GM19438 (cell line): ENCODE measurements around the gene SETBP1.

ENCODE experiments used
- ATAC-seq: cut with Tn5 transposase; IDR thresholded peaks from one replicate; pipeline ENCODE4 v1.9.1; 2021; ENCODE audit warnings: low read depth; ENCODE audit not compliant: unreplicated experiment

Gene SETBP1

DNA sequence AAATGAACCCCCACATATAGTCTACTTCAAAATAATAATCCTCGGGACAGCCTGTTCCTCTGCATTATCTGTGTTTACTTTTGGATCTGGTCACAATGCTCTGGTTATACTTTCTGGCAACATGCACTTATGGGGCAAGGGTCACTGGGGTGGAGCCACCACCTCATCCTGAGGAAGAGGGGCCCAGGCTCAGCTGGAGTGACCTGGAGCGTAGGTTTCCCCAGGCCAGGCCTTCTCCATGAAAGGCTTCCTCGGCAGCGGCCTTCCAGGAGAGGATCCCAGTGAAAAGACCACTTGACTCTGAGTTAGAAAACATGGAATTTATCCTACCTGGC, 237.4 kb downstream of the SETBP1 start:
- ATAC-seq = no peak

DNA sequence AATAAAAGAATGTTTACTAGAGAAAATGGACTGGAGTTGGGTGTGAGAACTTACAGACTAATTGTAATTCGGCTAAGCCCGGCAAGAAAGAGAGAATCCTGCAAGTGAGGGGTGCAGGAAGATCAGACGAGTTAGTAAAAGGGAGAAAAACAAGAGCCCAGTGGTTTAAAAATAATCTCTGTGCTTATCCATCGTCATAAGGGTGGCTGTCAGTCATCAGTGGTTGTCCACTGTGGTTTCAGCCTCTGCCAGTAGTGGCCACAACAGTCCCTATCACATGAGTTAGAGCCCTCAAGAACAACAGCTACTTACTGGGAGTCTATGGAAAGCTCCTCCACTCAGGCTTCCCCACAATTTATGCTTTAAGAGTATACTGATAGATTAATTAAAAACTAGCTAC, 239.8 kb downstream of the SETBP1 start:
- no peak for ATAC-seq

DNA sequence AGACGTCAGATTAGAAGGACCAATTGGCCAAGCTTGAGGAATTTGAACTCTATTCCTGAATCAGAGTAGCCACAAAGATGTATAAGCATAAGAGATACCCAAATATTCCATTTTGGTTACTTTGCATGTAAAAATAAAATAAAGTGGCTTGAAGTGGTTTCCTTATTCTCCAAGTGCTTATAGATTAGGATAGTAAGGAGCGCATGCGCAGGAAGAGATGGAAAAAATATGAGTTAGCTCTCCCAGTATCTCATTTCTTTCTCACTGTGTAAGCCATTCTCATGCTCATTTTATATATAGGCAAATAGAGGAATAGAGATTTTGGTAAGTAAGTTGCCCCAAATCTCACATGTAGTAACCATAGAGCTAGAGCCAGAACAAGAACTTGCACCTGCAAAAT, 241.3 kb downstream of the SETBP1 start:
- ATAC-seq = no peak

DNA sequence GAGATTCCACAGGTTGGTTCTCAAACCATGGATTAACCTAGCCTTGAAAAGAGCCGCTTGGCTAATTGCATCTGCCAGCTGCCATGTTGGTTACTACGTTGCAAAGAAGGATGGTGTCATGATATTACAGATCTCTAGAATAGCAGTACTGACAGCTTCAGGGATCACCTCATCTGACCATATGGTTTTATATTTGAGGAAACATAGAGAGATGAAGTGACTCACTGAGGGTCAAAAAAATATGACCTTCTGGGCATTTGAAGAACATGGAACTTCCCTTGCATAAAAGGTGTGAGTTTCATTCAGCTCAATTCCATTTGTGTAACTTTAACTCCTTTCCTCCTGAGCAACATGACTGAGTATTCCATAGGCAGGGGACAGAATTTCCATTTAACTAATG, 242.3 kb downstream of the SETBP1 start:
- ATAC-seq = no peak

DNA sequence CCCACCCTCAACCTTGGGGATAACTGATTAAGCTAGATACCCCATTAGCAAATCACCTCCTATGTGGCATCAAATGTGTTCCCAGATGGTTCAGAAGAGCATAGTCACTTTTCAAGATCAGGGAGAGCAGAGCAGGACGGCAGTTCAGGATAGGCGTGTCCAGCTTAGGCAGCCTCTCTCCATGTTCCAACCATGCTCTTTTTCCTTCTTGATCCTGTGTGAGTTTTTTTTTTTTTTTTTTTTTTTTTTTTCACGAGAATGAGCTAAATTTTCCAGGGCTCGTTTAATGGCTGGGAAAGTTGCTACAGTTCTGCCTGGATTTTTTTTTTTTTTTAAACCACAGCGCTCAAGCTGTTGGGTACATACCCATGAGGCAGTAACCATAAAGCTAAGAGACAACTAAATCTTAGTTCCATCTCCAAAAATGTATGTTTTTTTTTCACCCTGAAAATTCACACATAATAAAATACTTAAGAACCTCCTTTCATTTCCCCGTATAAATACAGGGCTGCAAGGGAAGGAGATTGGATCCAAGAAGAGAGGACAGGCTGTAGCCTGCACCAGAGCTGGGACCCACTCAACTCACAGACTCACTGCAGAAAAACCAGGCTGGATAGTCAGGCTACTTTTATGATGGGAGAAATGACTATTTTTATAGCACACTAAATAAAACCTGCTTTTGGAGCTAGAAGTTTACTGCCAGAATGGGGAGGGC, 244.3 kb downstream of the SETBP1 start:
- no peak for ATAC-seq

DNA sequence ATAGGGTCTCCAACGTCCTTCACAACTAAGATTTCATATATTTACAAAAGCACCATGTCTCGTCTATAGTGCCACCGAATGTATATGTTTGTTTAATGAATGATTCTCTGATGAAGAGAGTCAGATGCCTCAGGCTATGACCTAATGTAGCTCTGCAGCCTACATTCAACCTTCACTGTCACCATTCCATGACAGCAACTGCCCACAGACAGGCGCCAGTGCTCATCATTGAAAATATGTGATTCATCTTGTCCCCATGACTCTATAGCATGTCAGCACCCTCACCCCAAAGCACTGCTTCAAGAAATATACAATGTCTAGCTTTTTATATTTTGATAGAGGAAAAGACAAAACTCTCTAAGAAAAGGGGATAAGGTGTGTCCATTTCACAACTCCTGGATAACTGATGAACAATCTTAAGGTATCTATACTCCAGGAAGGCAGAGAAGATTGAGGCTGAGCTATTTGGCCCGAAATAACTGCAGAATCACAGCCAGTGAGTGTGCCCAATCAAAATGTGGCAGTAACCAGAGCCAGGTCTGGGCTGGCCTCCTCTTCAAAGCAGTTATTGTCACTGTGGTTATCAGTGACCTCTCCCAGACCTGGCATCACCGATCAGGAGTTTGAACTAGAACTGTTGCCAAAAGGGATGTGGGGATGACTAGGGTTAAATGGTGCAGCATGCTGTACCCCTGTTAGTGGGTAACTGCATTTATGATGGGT, 246.6 kb downstream of the SETBP1 start:
- no peak for ATAC-seq

DNA sequence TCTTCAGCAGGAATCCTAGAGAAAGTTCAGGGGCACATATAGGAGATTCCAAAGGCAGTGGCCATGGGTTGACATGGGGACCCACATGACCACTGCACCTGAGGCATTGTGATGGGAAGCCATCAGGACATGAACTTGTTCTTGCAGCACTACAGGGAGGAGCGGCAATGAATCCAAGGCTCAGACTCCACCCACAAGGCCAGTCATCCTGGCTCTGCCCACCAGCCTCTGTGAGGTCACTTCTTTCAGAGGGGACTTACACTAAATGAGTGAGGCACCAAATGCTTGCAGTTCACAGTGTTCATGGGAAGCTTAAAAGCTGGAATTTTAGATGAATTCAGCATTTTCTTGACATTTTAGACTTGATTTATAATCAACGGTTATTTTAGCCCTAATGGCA, 254.2 kb downstream of the SETBP1 start:
- ATAC-seq = no peak

DNA sequence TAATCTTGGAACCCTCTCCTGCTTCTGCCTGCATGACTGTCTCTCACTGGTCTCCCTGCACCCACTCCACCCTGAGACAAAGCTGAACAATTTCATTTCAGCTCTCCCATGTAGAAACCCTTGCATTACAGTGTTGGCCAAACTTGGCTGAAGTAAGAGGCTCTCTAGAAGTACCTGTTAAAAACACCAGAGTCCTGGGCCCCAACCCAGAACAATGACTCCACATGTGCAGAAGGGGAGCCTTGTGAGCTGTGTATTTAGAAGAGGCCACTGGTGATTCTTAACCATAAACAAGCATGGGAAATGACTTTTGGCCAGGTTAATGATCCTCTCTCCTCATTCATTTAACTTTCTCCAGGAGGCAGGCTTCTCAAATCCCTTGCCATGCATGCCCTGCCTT, 254.8 kb downstream of the SETBP1 start:
- no peak for ATAC-seq

DNA sequence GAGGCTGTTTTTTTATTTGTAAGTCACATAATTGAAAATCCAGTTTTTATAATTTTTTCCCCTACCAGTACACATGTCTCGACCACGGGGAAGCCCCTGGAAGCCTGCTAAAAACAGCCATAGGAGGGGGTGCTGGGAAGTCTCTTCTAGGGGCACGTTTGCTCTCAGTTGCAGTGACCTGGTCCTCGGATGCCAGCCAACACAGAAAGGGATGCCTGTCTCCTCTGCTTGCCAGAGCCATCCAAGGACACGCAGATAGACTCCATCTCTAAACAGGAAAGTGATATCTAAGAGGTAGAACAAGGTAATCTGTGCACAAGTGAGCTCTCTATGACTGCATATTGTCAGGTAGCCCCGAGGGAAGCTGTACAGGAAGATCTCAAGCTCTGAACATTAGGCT, 255.8 kb downstream of the SETBP1 start:
- ATAC-seq = no peak

DNA sequence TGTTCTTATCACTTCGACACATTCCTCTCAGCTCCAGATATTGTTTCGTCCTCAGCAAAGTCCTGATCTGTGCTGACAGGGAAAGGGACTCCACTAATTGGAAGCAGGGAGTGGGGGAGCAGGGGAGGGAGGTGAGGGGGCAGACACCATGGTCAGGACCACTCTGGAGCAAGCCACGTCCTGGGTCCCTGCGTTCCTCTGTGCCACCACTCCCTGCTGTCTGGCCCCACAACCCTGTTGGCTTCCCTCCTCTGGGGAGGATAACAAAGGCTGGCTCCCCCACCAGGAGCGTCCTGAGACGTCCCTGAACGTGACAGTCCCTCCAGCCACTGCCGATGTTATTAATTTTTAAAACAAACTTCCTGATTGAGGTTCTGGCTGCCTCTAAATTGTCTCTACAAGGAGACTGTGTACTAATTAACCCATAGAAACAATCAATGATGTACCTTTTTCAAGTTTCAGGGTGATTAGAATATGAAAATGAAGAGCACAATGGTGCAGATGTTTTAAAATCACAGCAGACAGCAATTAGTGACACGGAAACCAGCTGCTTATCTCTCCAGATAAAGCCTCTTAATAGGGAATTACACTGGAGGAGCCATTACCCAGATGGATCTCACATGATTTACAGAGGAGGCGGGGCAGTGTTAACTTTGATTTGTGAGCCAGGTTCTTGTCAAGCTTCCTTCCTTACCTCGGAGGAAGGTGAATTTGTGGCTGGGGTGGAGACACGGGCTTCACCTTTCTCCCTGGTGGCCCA, 257.5 kb downstream of the SETBP1 start:
- ATAC-seq = no peak

DNA sequence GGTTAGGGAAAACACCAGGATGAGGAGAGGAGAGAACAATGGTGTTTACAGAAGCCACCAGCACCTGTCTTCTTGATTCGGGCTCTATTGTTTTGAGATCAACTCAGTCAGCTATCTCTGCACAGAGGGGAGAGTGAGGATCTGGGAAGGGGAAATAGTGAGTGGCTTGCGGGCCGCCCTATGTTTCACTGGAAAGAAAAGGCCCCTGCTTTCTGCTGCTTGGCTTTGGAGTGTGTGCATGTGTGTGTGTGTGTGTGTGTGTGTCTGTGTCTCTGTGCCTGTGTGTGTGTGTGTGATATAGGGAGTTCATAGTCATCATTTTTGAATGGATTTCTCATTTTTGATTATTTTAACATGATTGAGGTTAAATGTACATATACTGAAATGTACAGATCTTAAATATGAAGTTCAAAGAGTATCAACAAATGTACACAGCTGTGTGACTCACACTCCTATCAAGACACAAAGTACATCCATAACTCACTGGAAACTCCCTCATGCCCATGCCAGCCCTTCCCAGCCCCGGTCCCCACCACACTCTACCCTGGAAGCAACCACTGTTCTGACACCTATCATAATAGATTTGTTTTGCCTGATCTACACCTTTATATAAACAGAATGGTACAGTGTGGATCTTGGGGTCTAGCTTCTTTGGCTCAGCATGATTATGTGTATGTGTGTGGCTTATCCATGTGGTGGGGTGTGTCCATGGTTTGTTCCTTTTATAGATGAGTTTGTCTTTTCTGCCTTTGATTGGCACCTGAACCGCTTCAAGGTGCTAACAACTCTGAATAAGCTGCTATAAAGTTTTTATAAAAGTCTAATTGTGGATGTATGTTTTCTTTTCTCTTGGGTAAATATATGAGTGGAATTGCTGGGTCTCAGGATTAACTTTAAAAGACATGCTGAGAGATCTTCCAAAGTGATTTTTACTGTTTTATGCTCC, 258.3 kb downstream of the SETBP1 start:
- no peak for ATAC-seq

DNA sequence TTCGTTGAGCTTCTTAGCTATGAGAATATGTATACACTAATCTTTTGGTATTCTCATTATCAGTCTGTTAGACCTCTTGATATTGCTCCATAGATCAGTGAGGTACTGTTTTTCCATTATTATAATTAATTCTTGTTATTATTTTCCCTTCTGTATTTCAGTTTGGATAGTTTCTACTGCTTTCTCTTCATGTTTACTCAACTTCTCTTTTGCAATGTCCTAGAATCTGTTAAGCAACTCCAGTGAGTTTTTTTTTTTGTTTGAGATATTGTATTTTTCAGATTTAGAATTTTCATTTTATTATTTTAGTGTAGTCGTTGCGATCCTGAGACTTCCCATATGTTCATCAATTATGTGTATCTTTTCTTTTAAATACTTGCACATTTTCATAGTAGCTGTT, 260.8 kb downstream of the SETBP1 start:
- ATAC-seq = no peak

DNA sequence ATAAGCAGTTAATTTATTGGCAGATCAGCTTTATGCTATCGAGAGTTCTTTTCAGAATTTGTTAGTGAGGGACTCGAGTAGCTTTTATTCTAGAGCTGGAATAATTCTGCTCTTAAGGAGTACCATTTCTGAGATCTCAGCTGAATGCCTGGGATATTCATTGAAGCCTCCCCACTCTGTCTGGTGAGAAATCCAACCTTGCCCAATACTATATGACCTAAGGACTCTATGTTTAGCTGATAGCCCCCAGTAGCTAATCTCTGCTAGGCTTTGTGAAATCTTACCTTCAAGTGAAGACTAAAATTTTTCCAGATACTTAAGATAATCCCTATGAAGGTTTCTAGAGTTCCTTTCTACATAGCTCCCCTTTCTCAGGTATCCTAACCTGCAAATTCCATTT, 261.4 kb downstream of the SETBP1 start:
- ATAC-seq = no peak

DNA sequence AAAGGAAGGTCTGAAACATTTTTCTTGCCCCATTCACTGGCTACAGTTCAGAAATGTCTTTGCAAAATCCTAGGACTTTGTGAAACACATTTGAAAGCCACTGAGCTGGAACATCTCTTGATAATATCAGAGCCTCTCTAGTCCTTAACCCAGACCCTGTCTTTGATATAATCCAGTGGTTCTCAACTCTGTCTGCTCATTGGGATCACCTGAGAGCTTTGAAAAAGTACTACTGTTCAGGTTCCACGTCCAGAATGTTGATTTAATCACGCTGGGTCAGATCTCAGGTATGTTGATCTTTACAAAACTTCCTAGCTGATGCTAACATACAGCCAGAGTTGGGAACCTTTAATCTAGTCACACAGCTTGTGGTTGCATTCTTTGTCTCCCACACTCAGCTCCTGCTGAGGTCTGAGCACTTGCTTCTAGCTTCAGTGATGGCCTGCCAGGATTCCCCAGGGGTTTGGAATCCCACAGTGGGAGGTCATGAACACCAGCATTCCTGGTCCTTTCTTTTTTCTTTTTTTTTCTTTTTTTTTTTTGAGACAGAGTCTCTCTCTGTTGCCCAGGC, 262.7 kb downstream of the SETBP1 start:
- no peak for ATAC-seq

DNA sequence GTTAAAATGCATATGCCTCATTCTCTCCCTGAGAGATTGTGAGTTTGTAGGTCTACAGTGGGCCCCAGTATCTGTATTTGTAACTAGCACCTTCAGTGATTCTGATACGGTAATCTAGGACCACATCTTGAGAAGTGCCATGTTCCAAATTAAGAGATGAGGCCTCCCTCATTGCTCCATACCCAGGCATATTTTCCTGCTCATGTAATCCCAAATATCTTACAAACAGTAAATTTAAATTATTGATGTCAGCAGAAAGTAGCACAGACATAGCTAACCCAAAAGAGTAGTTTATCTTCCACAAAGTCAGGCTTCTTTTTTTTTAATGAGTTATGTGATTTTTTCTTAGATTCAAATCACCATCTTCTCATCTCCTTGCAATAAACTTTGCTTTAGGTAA, 263.8 kb downstream of the SETBP1 start:
- ATAC-seq = no peak

DNA sequence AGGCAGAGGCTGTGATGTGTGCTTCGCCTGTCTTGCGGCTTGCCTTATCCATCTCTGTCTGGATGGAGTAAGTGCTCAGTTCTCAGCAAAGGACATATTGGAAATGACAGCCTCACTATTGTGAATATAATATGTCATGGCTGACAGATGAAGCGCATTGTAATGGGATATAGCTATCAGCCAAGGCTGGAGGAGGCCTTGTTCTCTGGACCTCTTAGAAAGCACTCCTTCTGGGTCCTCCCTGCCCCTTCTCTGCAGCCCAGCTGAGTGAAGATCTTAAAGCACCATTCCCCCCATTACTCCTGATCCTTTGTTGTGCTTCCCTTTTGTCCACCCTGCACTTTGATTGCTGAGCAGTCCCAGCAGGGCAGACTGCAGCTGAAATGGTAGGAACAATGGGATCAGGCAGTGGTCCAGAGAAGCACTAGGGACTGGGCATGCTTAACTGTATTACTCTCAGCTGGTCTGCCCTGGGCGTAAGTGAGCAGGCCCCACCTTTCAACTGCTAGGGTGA, 265.3 kb downstream of the SETBP1 start:
- ATAC-seq = no peak

DNA sequence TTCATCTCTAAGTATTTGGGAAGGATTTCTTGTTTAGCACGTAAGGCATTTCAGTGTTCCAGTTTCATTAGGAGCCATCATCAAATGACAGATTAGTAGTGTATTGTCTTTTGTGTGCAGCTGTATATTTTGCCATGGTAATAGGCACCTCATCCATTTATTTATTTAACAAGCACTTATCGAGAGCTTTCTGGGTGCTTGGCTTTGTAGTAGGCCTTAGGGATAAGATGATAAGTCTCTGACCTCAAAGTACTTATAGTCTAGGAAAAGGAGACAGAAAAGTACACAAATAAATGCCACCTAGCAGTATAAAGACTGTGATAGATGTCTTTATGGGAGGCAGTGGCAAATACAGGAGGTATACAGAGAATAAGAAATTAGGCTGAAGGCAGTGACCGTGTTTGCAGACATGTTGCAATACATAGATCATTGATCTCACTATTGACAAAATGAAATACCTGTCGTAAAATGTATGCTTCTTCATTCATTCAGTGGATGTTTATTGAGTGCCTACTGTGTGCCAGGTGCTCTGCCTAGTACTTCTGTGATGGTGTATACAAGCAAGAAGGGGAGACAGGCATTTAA, 265.9 kb downstream of the SETBP1 start:
- no peak for ATAC-seq

DNA sequence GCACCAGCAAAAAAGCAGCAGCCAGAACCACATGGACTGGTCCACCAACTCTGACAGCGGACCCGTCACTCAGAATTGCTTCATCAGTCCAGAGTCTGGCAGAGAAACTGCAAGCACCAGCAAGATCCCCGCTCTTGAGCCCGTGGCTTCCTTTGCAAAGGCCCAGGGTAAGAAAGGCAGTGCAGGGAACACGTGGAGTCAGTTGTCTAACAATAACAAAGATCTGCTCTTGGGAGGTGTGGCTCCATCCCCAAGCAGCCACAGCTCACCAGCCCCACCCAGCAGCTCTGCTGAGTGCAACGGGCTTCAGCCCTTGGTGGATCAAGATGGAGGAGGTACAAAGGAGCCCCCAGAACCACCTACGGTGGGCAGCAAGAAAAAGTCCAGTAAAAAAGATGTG, 269.3 kb downstream of the SETBP1 start:
- ATAC-seq = no peak

DNA sequence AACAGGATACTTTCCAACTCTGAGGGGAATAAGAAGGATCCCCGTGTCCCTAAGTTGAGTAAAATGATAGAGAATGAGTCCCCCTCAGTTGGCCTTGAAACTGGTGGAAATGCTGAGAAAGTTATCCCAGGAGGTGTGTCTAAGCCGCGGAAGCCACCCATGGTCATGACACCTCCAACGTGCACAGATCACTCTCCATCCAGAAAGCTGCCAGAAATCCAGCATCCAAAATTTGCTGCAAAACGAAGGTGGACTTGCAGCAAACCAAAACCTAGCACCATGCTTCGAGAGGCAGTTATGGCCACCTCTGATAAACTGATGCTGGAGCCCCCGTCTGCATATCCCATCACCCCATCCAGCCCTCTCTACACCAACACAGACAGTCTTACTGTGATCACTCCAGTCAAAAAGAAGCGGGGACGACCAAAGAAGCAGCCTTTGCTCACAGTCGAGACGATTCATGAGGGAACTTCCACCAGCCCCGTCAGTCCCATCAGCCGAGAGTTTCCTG, 270.1 kb downstream of the SETBP1 start:
- ATAC-seq = no peak

DNA sequence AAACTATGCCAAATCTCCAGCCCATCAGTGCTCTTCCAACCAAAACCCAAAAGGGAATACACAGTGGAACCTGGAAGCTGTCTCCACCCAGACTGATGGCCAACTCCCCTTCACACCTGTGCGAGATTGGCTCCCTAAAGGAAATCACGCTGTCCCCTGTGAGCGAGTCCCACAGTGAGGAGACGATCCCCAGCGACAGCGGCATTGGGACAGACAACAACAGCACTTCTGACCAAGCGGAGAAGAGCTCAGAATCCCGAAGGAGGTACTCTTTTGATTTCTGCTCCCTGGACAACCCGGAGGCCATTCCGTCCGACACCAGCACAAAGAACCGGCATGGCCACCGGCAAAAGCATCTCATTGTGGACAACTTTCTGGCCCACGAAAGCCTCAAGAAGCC, 271.1 kb downstream of the SETBP1 start:
- no peak for ATAC-seq
